Kidney glomerular epithelial cell (primary cell): ENCODE measurements around the gene AOPEP.

Source experiments
- DNase-seq: peaks from one replicate; lab custom pipeline; 2025; lab: John Stamatoyannopoulos, UW

AOPEP gene

GRCh38 chr9:94761481-94761880 lies 35.0 kb downstream of the AOPEP start:
- no peak for DNase-seq

GRCh38 chr9:94767331-94768072 lies 41.0 kb downstream of the AOPEP start:
- DNase-seq: no peak

GRCh38 chr9:94768766-94769165 lies 42.3 kb downstream of the AOPEP start:
- DNase-seq: no peak

GRCh38 chr9:94770334-94770733 lies 43.8 kb downstream of the AOPEP start:
- DNase-seq: no peak

GRCh38 chr9:94771096-94771495 lies 44.6 kb downstream of the AOPEP start:
- DNase-seq: no peak

GRCh38 chr9:94772144-94772543 lies 45.6 kb downstream of the AOPEP start:
- no peak for DNase-seq

- DNase-seq: no peak
Measured at GRCh38 chr9:94772639-94773303, 46.3 kb downstream of the AOPEP start.

- no peak for DNase-seq
Measured at GRCh38 chr9:94773655-94774054, 47.2 kb downstream of the AOPEP start.

- DNase-seq: no peak
Measured at GRCh38 chr9:94778013-94778412, 51.5 kb downstream of the AOPEP start.

- DNase-seq: no peak
Measured at GRCh38 chr9:94779031-94779430, 52.5 kb downstream of the AOPEP start.

GRCh38 chr9:94779693-94780290 lies 53.3 kb downstream of the AOPEP start:
- no peak for DNase-seq

- DNase-seq: no peak
Measured at GRCh38 chr9:94780516-94780950, 54.0 kb downstream of the AOPEP start.

GRCh38 chr9:94782355-94783101 lies 56.0 kb downstream of the AOPEP start:
- DNase-seq: no peak

GRCh38 chr9:94783102-94783682 lies 56.7 kb downstream of the AOPEP start:
- DNase-seq: peak; percentile 80

- no peak for DNase-seq
Measured at GRCh38 chr9:94783928-94784327, 57.4 kb downstream of the AOPEP start.

GRCh38 chr9:94785215-94786169 lies 59.0 kb downstream of the AOPEP start:
- no peak for DNase-seq

- DNase-seq: no peak
Measured at GRCh38 chr9:94786586-94786985, 60.1 kb downstream of the AOPEP start.

GRCh38 chr9:94787266-94787665 lies 60.8 kb downstream of the AOPEP start:
- DNase-seq: no peak

GRCh38 chr9:94788570-94789105 lies 62.1 kb downstream of the AOPEP start:
- DNase-seq: no peak

- no peak for DNase-seq
Measured at GRCh38 chr9:94791435-94791834, 64.9 kb downstream of the AOPEP start.

- DNase-seq: no peak
Measured at GRCh38 chr9:94792511-94792910, 66.0 kb downstream of the AOPEP start.
